Tibial nerve (tissue), 4 donors: Measurements from ENCODE around the gene SFTPD. TPM values are rescaled to one million over a fixed set of nuclear protein-coding genes. Genes with fewer than 3 reads are reported as not detected.
"Not testable (repeated sequence)": the region's sequence is repeated elsewhere in the genome, so short reads cannot be mapped to it uniquely, and the experiment has no call there.

Experiments used
- DNase-seq, 2 donors: peaks; one replicate each; pipeline ENCODE4 v3.0.0-alpha.2; 2019; ENCODE audit warnings: low spot score in 2 of 2
- H3K27ac ChIP-seq, 4 donors: fragments of 200-600 bp; sonication (generic) in 3 of 4; one replicate each; pipeline ENCODE4 v1.5.1; 2017 to 2019; ENCODE audit warnings: mild to moderate bottlenecking in 1 of 4
- H3K27me3 ChIP-seq, 2 donors: fragments of 200-600 bp; sonication (generic) in 1 of 2; one replicate each; pipeline versions ENCODE4 v1.5.1 to v1.6.0; 2017 to 2019
- H3K36me3 ChIP-seq, 3 donors: fragments of 200-600 bp; sonication (generic); one replicate each; pipeline ENCODE4 v1.5.1; 2018 to 2019
- H3K4me1 ChIP-seq, 4 donors: fragments of 200-600 bp; sonication (generic) in 3 of 4; one replicate each; pipeline ENCODE4 v1.5.1; 2017 to 2019
- H3K4me3 ChIP-seq, 4 donors: fragments of 200-600 bp; sonication (generic) in 3 of 4; one replicate each; pipeline ENCODE4 v1.5.1; 2017 to 2019; ENCODE audit warnings: mild to moderate bottlenecking in 1 of 4, moderate library complexity in 1 of 4
- H3K9me3 ChIP-seq, 4 donors: fragments of 200-600 bp; sonication (generic) in 3 of 4; one replicate each; pipeline ENCODE4 v1.5.1; 2017 to 2019
- CTCF ChIP-seq, 5 experiments: fragments of 200-600 bp in 3 of 5; fragments of 450-650 bp in 2 of 5; sonication (generic) in 3 of 5; IDR thresholded peaks; one replicate each; pipeline ENCODE4 v1.5.1; 2016 to 2019; ENCODE audit warnings: antibody characterized with exemption in 5 of 5, mild to moderate bottlenecking in 3 of 5, moderate library complexity in 2 of 5
- EP300 ChIP-seq, 2 donors: sonication (generic); formaldehyde crosslinking; IDR thresholded peaks; one replicate each; pipeline ENCODE4 v1.6.1; 2017; ENCODE audit warnings: antibody characterized with exemption in 2 of 2, mild to moderate bottlenecking in 1 of 2
- POLR2A ChIP-seq, 2 donors: fragments of 450-650 bp; IDR thresholded peaks; one replicate each; pipeline ENCODE4 v1.6.1; 2017; ENCODE audit warnings: antibody characterized with exemption in 2 of 2, mild to moderate bottlenecking in 2 of 2, moderate library complexity in 2 of 2
- WGBS, 2 donors: methylation state at CpG; one replicate each; pipeline ENCODE4 v1.1.5; 2018; 5-methylcytosine and 5-hydroxymethylcytosine counted together
- total RNA-seq, 4 donors: library from RNA; depleted of rRNA; stranded (reverse); fragments of >200 nt; gene quantifications; one replicate each; pipeline ENCODE4 v1.1.0, GENCODE V29; 2016

Gene SFTPD
- total RNA-seq, 4 donors from 2014 or later = 1.5 to 2.5 TPM; not detected in 2

GRCh38 chr10:79925614-79926013 lies 23.3 kb downstream of the SFTPD start:
- WGBS, 2 donors = 37 to 43% methylated on average over 3 of the region's 3 CpGs
- no peak overlapping the region for H3K27ac ChIP-seq
- H3K4me1 ChIP-seq = peaks cover 0 to 12% (median 0%) of the 10 kb centered on the region in 4 donors
- H3K9me3 ChIP-seq = no peaks in the 10 kb centered on the region
- TF ChIP-seq CTCF (IDR thresholded peaks at IDR 0.05) = no peak
- no peak for TF ChIP-seq POLR2A (IDR thresholded peaks at IDR 0.05)
- no peak for TF ChIP-seq EP300 (IDR thresholded peaks at IDR 0.05)
- no peak for DNase-seq
- H3K27me3 ChIP-seq = peaks cover 0 to 4% of the 10 kb centered on the region in 2 donors
- H3K4me3 ChIP-seq = no peak overlapping the region
- no peaks in the 10 kb centered on the region for H3K36me3 ChIP-seq

GRCh38 chr10:79923669-79924068 lies 25.2 kb downstream of the SFTPD start:
- H3K27ac ChIP-seq = no peak overlapping the region
- H3K9me3 ChIP-seq = no peaks in the 10 kb centered on the region
- WGBS, 2 donors = 90 to 91% methylated on average over 8 of the region's 8 CpGs
- no peak for DNase-seq
- TF ChIP-seq CTCF (IDR thresholded peaks at IDR 0.05) (no peak), POLR2A (IDR thresholded peaks at IDR 0.05) (no peak), EP300 (IDR thresholded peaks at IDR 0.05) (no peak)
- no peak overlapping the region for H3K4me3 ChIP-seq
- H3K36me3 ChIP-seq = no peaks in the 10 kb centered on the region
- H3K27me3 ChIP-seq = no peaks in the 10 kb centered on the region
- H3K4me1 ChIP-seq = peaks cover 0 to 7% (median 0%) of the 10 kb centered on the region in 4 donors

- no peaks in the 10 kb centered on the region for H3K9me3 ChIP-seq
- H3K4me3 ChIP-seq = no peak overlapping the region
- WGBS, 2 donors = 75 to 99% methylated on average over 3 of the region's 3 CpGs
- DNase-seq = no peak
- no peak overlapping the region for H3K27ac ChIP-seq
- H3K4me1 ChIP-seq = peaks cover 0 to 7% (median 0%) of the 10 kb centered on the region in 4 donors
- H3K27me3 ChIP-seq = no peaks in the 10 kb centered on the region
- H3K36me3 ChIP-seq = no peaks in the 10 kb centered on the region
- TF ChIP-seq POLR2A (IDR thresholded peaks at IDR 0.05) (no peak), CTCF (IDR thresholded peaks at IDR 0.05) (no peak), EP300 (IDR thresholded peaks at IDR 0.05) (no peak)
These were observed 25.8 kb downstream of the SFTPD start for GRCh38 chr10:79923145-79923544.

GRCh38 chr10:79922011-79922412 lies 26.9 kb downstream of the SFTPD start:
- 88 to 98% methylated on average over 5 to 6 of the region's 6 CpGs for WGBS, 2 donors
- H3K27ac ChIP-seq, H3K27me3 ChIP-seq, H3K36me3 ChIP-seq, H3K9me3 ChIP-seq, DNase-seq, H3K4me1 ChIP-seq, H3K4me3 ChIP-seq: not testable (repeated sequence)

- DNase-seq, H3K27ac ChIP-seq: not testable (repeated sequence)
- WGBS, 2 donors = 90 to 93% methylated on average over 2 of the region's 2 CpGs
These were observed 33.1 kb downstream of the SFTPD start for GRCh38 chr10:79915838-79916237.

GRCh38 chr10:79914512-79914911 lies 34.4 kb downstream of the SFTPD start:
- WGBS, 2 donors = 63 to 68% methylated on average over 1 of the region's 1 CpG
- not testable (repeated sequence) for H3K27ac ChIP-seq, H3K4me1 ChIP-seq

More at GRCh38 chr10:79915838-79916237, 33.1 kb downstream of the SFTPD start:
- H3K9me3 ChIP-seq, H3K4me3 ChIP-seq, H3K36me3 ChIP-seq, H3K27me3 ChIP-seq, H3K4me1 ChIP-seq: not testable (repeated sequence)

More at GRCh38 chr10:79914512-79914911, 34.4 kb downstream of the SFTPD start:
- not testable (repeated sequence) for H3K36me3 ChIP-seq, DNase-seq, H3K9me3 ChIP-seq, H3K4me3 ChIP-seq, H3K27me3 ChIP-seq
- peak in 1 of 5 experiments; percentile 13 for TF ChIP-seq CTCF (IDR thresholded peaks at IDR 0.05)
